Keratinocyte (primary cell): ENCODE results near the gene FLNC. TPM values are rescaled to one million over a fixed set of nuclear protein-coding genes. Genes with fewer than 3 reads are reported as not detected.

ENCODE experiments used
- DNase-seq: peaks from one replicate; pipeline ENCODE4 v3.0.0-alpha.2; 2011; ENCODE audit warnings: low read depth, missing footprints, low spot score
- FAIRE-seq: peaks from 2 replicates; lab custom pipeline; 2011; peaks lifted over from hg19 to GRCh38; lab: Jason Lieb, UNC
- H2AFZ ChIP-seq: 2 replicates; pipeline ENCODE4 v1.6.0; 2012; ENCODE audit warnings: low read length, control low read depth, inconsistent platforms; ENCODE audit not compliant: control insufficient read depth
- H3K27ac ChIP-seq: 2 replicates; pipeline ENCODE4 v1.5.1; 2011; ENCODE audit warnings: low read length; ENCODE audit not compliant: control insufficient read depth, insufficient read depth
- H3K27me3 ChIP-seq: 3 replicates; pipeline ENCODE4 v1.6.0; 2011; ENCODE audit warnings: low read length; ENCODE audit not compliant: control insufficient read depth, insufficient read depth; ENCODE audit errors: extremely low read depth
- H3K36me3 ChIP-seq, 2 experiments: 2 replicates in 1 of 2; 3 replicates in 1 of 2; pipeline ENCODE4 v1.5.1; 2011; ENCODE audit warnings: low read length in 2 of 2, mild to moderate bottlenecking in 1 of 2; ENCODE audit not compliant: control insufficient read depth in 2 of 2, insufficient read depth in 2 of 2; ENCODE audit errors: extremely low read depth in 1 of 2
- H3K4me1 ChIP-seq: 3 replicates; pipeline ENCODE4 v1.5.1; 2011; ENCODE audit warnings: low read length; ENCODE audit not compliant: control insufficient read depth, insufficient read depth; ENCODE audit errors: extremely low read depth
- H3K4me2 ChIP-seq: 3 replicates; pipeline ENCODE4 v1.6.0; 2011; ENCODE audit warnings: low read depth, low read length; ENCODE audit not compliant: control insufficient read depth, insufficient read depth; ENCODE audit errors: extremely low read depth
- H3K4me3 ChIP-seq, 3 experiments: fragments of 200-600 bp in 1 of 3; sonication (generic) in 1 of 3; 2 replicates in 2 of 3; 3 replicates in 1 of 3; pipeline ENCODE4 v1.5.1; 2011 to 2016; ENCODE audit warnings: low read length in 3 of 3, mild to moderate bottlenecking in 3 of 3, control low read depth in 2 of 3, inconsistent platforms in 1 of 3, low read depth in 1 of 3, mixed read lengths in 1 of 3, mixed run types in 1 of 3, moderate library complexity in 1 of 3; ENCODE audit not compliant: control insufficient read depth in 2 of 3, insufficient read depth in 2 of 3; ENCODE audit errors: extremely low read depth in 1 of 3
- H3K79me2 ChIP-seq: 2 replicates; pipeline ENCODE4 v1.6.0; 2012; ENCODE audit warnings: low read length; ENCODE audit not compliant: control insufficient read depth, insufficient read depth
- H3K9ac ChIP-seq: 3 replicates; pipeline ENCODE4 v1.6.0; 2011; ENCODE audit warnings: low read length; ENCODE audit not compliant: control insufficient read depth, insufficient read depth; ENCODE audit errors: extremely low read depth
- H3K9me1 ChIP-seq: 3 replicates; pipeline ENCODE4 v1.6.0; 2011; ENCODE audit warnings: low read length; ENCODE audit not compliant: control insufficient read depth, insufficient read depth; ENCODE audit errors: extremely low read depth
- H3K9me3 ChIP-seq: 2 replicates; pipeline ENCODE4 v1.5.1; 2012; ENCODE audit warnings: low read depth, low read length; ENCODE audit not compliant: control insufficient read depth
- H4K20me1 ChIP-seq: 3 replicates; pipeline ENCODE4 v1.6.0; 2011; ENCODE audit warnings: low read length; ENCODE audit not compliant: control insufficient read depth, insufficient read depth; ENCODE audit errors: extremely low read depth
- CTCF ChIP-seq, 3 experiments: IDR thresholded peaks in 1 of 3; conservative IDR thresholded peaks in 1 of 3; optimal IDR thresholded peaks in 1 of 3; 2 replicates in 2 of 3; 3 replicates in 1 of 3; pipeline versions ENCODE3 to v1.5.1; 2011; ENCODE audit warnings: low read length in 3 of 3, mild to moderate bottlenecking in 3 of 3, moderate library complexity in 2 of 3, control low read depth in 1 of 3, inconsistent platforms in 1 of 3; ENCODE audit not compliant: insufficient read depth in 2 of 3; ENCODE audit errors: extremely low read depth in 1 of 3
- EZH2 ChIP-seq: IDR thresholded peaks from one replicate; pipeline ENCODE4 v1.6.1; 2012; ENCODE audit warnings: inconsistent platforms, mild to moderate bottlenecking, low read length, moderate library complexity
- dilution Hi-C: fragments of 300-500 bp; cut with MboI; formaldehyde crosslinking; loops from one replicate; pipeline ENCODE4 v1.7.0; 2020; ENCODE audit warnings: low sequenced_read_pairs; ENCODE audit not compliant: extremely low pct_ligation_motif_present
- polyA plus RNA-seq, 5 experiments: library from polyadenylated mRNA; depleted of rRNA in 3 of 5; stranded (reverse) in 3 of 5; stranded (forward) in 1 of 5; unstranded in 1 of 5; fragments of >200 nt; gene quantifications; 1 replicate in 1 of 5; 2 replicates in 3 of 5; 3 replicates in 1 of 5; pipeline versions ENCODE4 v1.2.1 to v1.2.3, GENCODE V29; 2011 to 2012; ENCODE audit warnings: missing spikeins in 2 of 5, low read depth in 1 of 5, low replicate concordance in 1 of 5

The FLNC gene
- polyA plus RNA-seq, 1 donor (not counting 4 experiments of a cell fraction or from before 2014, with no cell fraction given) = 0.03 TPM

- H3K27me3 ChIP-seq = peaks cover 5% of the 10 kb centered on the region
- no peak overlapping the region for H3K27ac ChIP-seq
- peaks cover 37% of the 10 kb centered on the region for H3K4me1 ChIP-seq
- DNase-seq (no peak), FAIRE-seq (no peak)
- peaks cover 7% of the 10 kb centered on the region for H4K20me1 ChIP-seq
- no peak overlapping the region for H3K4me2 ChIP-seq
- H3K9me3 ChIP-seq = no peaks in the 10 kb centered on the region
- peaks cover 10 to 17% of the 10 kb centered on the region in 2 experiments for H3K36me3 ChIP-seq
- no peak overlapping the region for H3K4me3 ChIP-seq
- peaks cover 4% of the 10 kb centered on the region for H3K9me1 ChIP-seq
- no peak overlapping the region for H3K9ac ChIP-seq
- no peak overlapping the region for H2AFZ ChIP-seq
- TF ChIP-seq CTCF (optimal IDR thresholded peaks at IDR 0.05 in 1 of 3, IDR thresholded peaks at IDR 0.05 in 1 of 3, conservative IDR thresholded peaks at IDR 0.05 in 1 of 3; ENCODE audit: extremely low read depth in 1 of 3, insufficient read depth in 2 of 3, low read length in 3 of 3) (no peak), EZH2 (no peak)
- peaks cover 32% of the 10 kb centered on the region for H3K79me2 ChIP-seq
- dilution Hi-C loops = no loop called here
These were observed 35.1 kb downstream of the FLNC start for GRCh38 chr7:128865303-128865702.

- FAIRE-seq (no peak), DNase-seq (no peak)
- H3K9me1 ChIP-seq = peaks cover 4% of the 10 kb centered on the region
- no peak overlapping the region for H3K4me3 ChIP-seq
- H3K27ac ChIP-seq = no peak overlapping the region
- peaks cover 32% of the 10 kb centered on the region for H3K79me2 ChIP-seq
- H2AFZ ChIP-seq = no peak overlapping the region
- no peak for TF ChIP-seq CTCF (optimal IDR thresholded peaks at IDR 0.05 in 1 of 3, IDR thresholded peaks at IDR 0.05 in 1 of 3, conservative IDR thresholded peaks at IDR 0.05 in 1 of 3; ENCODE audit: extremely low read depth in 1 of 3, insufficient read depth in 2 of 3, low read length in 3 of 3)
- no peak for TF ChIP-seq EZH2
- peaks cover 9% of the 10 kb centered on the region for H3K27me3 ChIP-seq
- no peak overlapping the region for H3K4me2 ChIP-seq
- peaks cover 37% of the 10 kb centered on the region for H3K4me1 ChIP-seq
- no peaks in the 10 kb centered on the region for H3K9me3 ChIP-seq
- H3K9ac ChIP-seq = no peak overlapping the region
- H3K36me3 ChIP-seq = peaks cover 10 to 17% of the 10 kb centered on the region in 2 experiments
- dilution Hi-C loops = no loop called here
- H4K20me1 ChIP-seq = peaks cover 7% of the 10 kb centered on the region
These were observed 36.0 kb downstream of the FLNC start for GRCh38 chr7:128865996-128866877.
